NB4 (cell line): ENCODE data around the gene LRRC27.

ENCODE experiments used
- MYC ChIP-seq: IDR thresholded peaks from 2 replicates; pipeline ENCODE4 v1.6.1; 2011; ENCODE audit warnings: low read depth, low read length
- POLR2A ChIP-seq: IDR thresholded peaks from 2 replicates; pipeline ENCODE4 v1.6.1; 2011; ENCODE audit warnings: mild to moderate bottlenecking; ENCODE audit not compliant: insufficient read length; ENCODE audit errors: extremely low read depth
- TF ChIP-seq, protein P1 (sequence below): IDR thresholded peaks from one replicate; pipeline ENCODE4 v1.5.1; 2012; ENCODE audit warnings: low read depth, low read length
- TF ChIP-seq, protein P2 (sequence below): IDR thresholded peaks from 2 replicates; pipeline ENCODE4 v1.6.1; 2011; ENCODE audit warnings: low read depth, low read length

DNA sequence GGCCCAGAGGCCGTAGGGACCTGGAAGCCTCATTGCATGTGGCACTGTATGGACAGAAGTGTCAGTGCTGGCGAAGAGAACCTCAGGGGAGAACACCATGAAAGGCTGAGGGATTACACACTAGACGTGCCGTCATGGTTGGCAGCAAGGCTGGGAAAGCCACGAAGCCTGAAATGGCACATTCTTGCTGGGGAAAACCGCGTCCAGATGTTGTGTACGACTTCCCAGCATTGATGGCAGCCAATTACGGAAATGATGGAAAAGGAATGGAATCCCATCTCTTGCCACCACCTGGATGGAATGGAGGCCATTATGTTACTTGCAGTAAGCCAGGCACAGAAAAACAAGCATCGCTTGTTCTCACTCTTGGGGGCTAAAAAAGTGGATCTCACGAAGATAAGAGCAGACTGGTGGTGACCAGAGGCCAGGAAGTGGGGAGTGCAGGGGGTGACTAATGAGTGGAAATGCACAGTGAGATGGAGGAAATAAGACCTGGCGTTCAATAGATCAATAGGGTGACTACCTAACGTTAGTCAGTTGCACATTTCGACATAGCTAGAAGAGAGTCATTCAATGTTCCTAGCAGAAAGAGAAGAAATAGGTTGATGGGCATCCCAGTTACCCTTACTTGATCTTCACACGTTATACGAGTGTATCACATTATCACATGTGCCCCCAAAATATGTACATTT is 50.4 kb downstream of the LRRC27 start:
- TF ChIP-seq POLR2A (no peak), MYC (no peak)
- TF ChIP-seq, protein P1, sequence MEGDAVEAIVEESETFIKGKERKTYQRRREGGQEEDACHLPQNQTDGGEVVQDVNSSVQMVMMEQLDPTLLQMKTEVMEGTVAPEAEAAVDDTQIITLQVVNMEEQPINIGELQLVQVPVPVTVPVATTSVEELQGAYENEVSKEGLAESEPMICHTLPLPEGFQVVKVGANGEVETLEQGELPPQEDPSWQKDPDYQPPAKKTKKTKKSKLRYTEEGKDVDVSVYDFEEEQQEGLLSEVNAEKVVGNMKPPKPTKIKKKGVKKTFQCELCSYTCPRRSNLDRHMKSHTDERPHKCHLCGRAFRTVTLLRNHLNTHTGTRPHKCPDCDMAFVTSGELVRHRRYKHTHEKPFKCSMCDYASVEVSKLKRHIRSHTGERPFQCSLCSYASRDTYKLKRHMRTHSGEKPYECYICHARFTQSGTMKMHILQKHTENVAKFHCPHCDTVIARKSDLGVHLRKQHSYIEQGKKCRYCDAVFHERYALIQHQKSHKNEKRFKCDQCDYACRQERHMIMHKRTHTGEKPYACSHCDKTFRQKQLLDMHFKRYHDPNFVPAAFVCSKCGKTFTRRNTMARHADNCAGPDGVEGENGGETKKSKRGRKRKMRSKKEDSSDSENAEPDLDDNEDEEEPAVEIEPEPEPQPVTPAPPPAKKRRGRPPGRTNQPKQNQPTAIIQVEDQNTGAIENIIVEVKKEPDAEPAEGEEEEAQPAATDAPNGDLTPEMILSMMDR, result no peak
- TF ChIP-seq, protein P2, sequence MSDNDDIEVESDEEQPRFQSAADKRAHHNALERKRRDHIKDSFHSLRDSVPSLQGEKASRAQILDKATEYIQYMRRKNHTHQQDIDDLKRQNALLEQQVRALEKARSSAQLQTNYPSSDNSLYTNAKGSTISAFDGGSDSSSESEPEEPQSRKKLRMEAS, result no peak
